T-helper 2 cell treated with Interferon-gamma antibody and Interleukin-4, amounts not matched to agents 5 μg/mL and 100 μg/mL, for 36 hours (primary cell): Measurements from ENCODE around the gene ULK1.

Experiments
- DNase-seq: peaks from one replicate; pipeline ENCODE4 v3.0.0; 2021; ENCODE audit warnings: low spot score
- H3K27ac Mint-ChIP-seq: one replicate; pipeline ENCODE4 v1.8.0; 2021; ENCODE audit warnings: mild to moderate bottlenecking, mixed read lengths
- H3K27me3 Mint-ChIP-seq: one replicate; pipeline ENCODE4 v1.8.0; 2021; ENCODE audit warnings: low read depth, mixed read lengths
- H3K36me3 Mint-ChIP-seq: one replicate; pipeline ENCODE4 v1.8.0; 2021; ENCODE audit warnings: low read depth, mixed read lengths
- H3K4me1 Mint-ChIP-seq: one replicate; pipeline ENCODE4 v1.8.0; 2021; ENCODE audit warnings: low read depth, mixed read lengths
- H3K4me3 Mint-ChIP-seq: one replicate; pipeline ENCODE4 v1.8.0; 2022; ENCODE audit warnings: mild to moderate bottlenecking, moderate library complexity, mixed read lengths
- H3K9me3 Mint-ChIP-seq: one replicate; pipeline ENCODE4 v1.8.0; 2021; ENCODE audit warnings: mixed read lengths

The ULK1 gene

GRCh38 chr12:131903270-131904255 lies 9.1 kb downstream of the ULK1 start:
- H3K27ac Mint-ChIP-seq = no peak overlapping the region
- H3K4me3 Mint-ChIP-seq = no peak overlapping the region
- DNase-seq = no peak
- H3K27me3 Mint-ChIP-seq = no peaks in the 10 kb centered on the region
- peaks cover 4% of the 10 kb centered on the region for H3K4me1 Mint-ChIP-seq
- no peaks in the 10 kb centered on the region for H3K36me3 Mint-ChIP-seq
- H3K9me3 Mint-ChIP-seq = no peaks in the 10 kb centered on the region

- no peak overlapping the region for H3K4me3 Mint-ChIP-seq
- H3K9me3 Mint-ChIP-seq = no peaks in the 10 kb centered on the region
- no peaks in the 10 kb centered on the region for H3K36me3 Mint-ChIP-seq
- no peaks in the 10 kb centered on the region for H3K27me3 Mint-ChIP-seq
- H3K27ac Mint-ChIP-seq = no peak overlapping the region
- peaks cover 4% of the 10 kb centered on the region for H3K4me1 Mint-ChIP-seq
- DNase-seq = no peak
Measured at GRCh38 chr12:131904346-131904745, 9.9 kb downstream of the ULK1 start.

- H3K27me3 Mint-ChIP-seq = no peaks in the 10 kb centered on the region
- H3K4me3 Mint-ChIP-seq = no peak overlapping the region
Measured at GRCh38 chr12:131905081-131905629, 10.7 kb downstream of the ULK1 start.

GRCh38 chr12:131905630-131906091 lies 11.2 kb downstream of the ULK1 start:
- DNase-seq = no peak
- no peaks in the 10 kb centered on the region for H3K9me3 Mint-ChIP-seq
- H3K27me3 Mint-ChIP-seq = no peaks in the 10 kb centered on the region
- no peak overlapping the region for H3K4me3 Mint-ChIP-seq
- no peaks in the 10 kb centered on the region for H3K36me3 Mint-ChIP-seq
- no peak overlapping the region for H3K27ac Mint-ChIP-seq
- H3K4me1 Mint-ChIP-seq = peaks cover 4% of the 10 kb centered on the region

More at GRCh38 chr12:131905081-131905629, 10.7 kb downstream of the ULK1 start:
- no peak for DNase-seq
- no peaks in the 10 kb centered on the region for H3K9me3 Mint-ChIP-seq
- H3K4me1 Mint-ChIP-seq = peaks cover 4% of the 10 kb centered on the region
- H3K27ac Mint-ChIP-seq = no peak overlapping the region
- H3K36me3 Mint-ChIP-seq = no peaks in the 10 kb centered on the region

- H3K9me3 Mint-ChIP-seq = no peaks in the 10 kb centered on the region
Measured at GRCh38 chr12:131907379-131908091, 13.1 kb downstream of the ULK1 start.

GRCh38 chr12:131908092-131909080 lies 14.0 kb downstream of the ULK1 start:
- H3K27me3 Mint-ChIP-seq = no peaks in the 10 kb centered on the region
- H3K36me3 Mint-ChIP-seq = no peaks in the 10 kb centered on the region
- peaks cover 4% of the 10 kb centered on the region for H3K4me1 Mint-ChIP-seq
- DNase-seq = no peak
- H3K9me3 Mint-ChIP-seq = no peaks in the 10 kb centered on the region
- H3K27ac Mint-ChIP-seq = no peak overlapping the region
- no peak overlapping the region for H3K4me3 Mint-ChIP-seq

More at GRCh38 chr12:131907379-131908091, 13.1 kb downstream of the ULK1 start:
- Mint-ChIP-seq H3K4me3 (no peak overlapping the region), H3K36me3 (no peaks in the 10 kb centered on the region), H3K27me3 (no peaks in the 10 kb centered on the region), H3K27ac (no peak overlapping the region), H3K4me1 (peaks cover 4% of the 10 kb centered on the region)
- no peak for DNase-seq

- peaks cover 4% of the 10 kb centered on the region for H3K4me1 Mint-ChIP-seq
- DNase-seq = no peak
- no peaks in the 10 kb centered on the region for H3K27me3 Mint-ChIP-seq
- H3K27ac Mint-ChIP-seq = no peak overlapping the region
- H3K36me3 Mint-ChIP-seq = no peaks in the 10 kb centered on the region
- H3K4me3 Mint-ChIP-seq = no peak overlapping the region
- H3K9me3 Mint-ChIP-seq = no peaks in the 10 kb centered on the region
Measured at GRCh38 chr12:131909081-131909751, 14.8 kb downstream of the ULK1 start.

GRCh38 chr12:131909752-131910219 lies 15.4 kb downstream of the ULK1 start:
- Mint-ChIP-seq H3K36me3 (no peaks in the 10 kb centered on the region), H3K27me3 (no peaks in the 10 kb centered on the region), H3K4me3 (no peak overlapping the region), H3K4me1 (peaks cover 4% of the 10 kb centered on the region), H3K27ac (no peak overlapping the region), H3K9me3 (no peaks in the 10 kb centered on the region)
- no peak for DNase-seq

- no peaks in the 10 kb centered on the region for H3K27me3 Mint-ChIP-seq
- no peak overlapping the region for H3K27ac Mint-ChIP-seq
- H3K4me3 Mint-ChIP-seq = no peak overlapping the region
- H3K9me3 Mint-ChIP-seq = no peaks in the 10 kb centered on the region
- DNase-seq = no peak
- no peaks in the 10 kb centered on the region for H3K36me3 Mint-ChIP-seq
- peaks cover 3% of the 10 kb centered on the region for H3K4me1 Mint-ChIP-seq
Measured at GRCh38 chr12:131910302-131911027, 16.0 kb downstream of the ULK1 start.

GRCh38 chr12:131911028-131911650 lies 16.7 kb downstream of the ULK1 start:
- no peak for DNase-seq
- no peaks in the 10 kb centered on the region for H3K9me3 Mint-ChIP-seq
- no peaks in the 10 kb centered on the region for H3K36me3 Mint-ChIP-seq
- H3K27ac Mint-ChIP-seq = no peak overlapping the region
- H3K4me3 Mint-ChIP-seq = no peak overlapping the region
- H3K4me1 Mint-ChIP-seq = no peaks in the 10 kb centered on the region
- no peaks in the 10 kb centered on the region for H3K27me3 Mint-ChIP-seq

- no peaks in the 10 kb centered on the region for H3K9me3 Mint-ChIP-seq
- H3K27me3 Mint-ChIP-seq = no peaks in the 10 kb centered on the region
- no peak overlapping the region for H3K4me3 Mint-ChIP-seq
- no peaks in the 10 kb centered on the region for H3K4me1 Mint-ChIP-seq
- H3K27ac Mint-ChIP-seq = no peak overlapping the region
- no peak for DNase-seq
- H3K36me3 Mint-ChIP-seq = no peaks in the 10 kb centered on the region
Measured at GRCh38 chr12:131911851-131912477, 17.5 kb downstream of the ULK1 start.
